RPMI8226 (cell line): ENCODE data around the gene LIFR.
"Not testable (repeated sequence)": the region's sequence is repeated elsewhere in the genome, so short reads cannot be mapped to it uniquely, and the experiment has no call there.

Source experiments
- DNase-seq: peaks from one replicate; pipeline ENCODE4 v3.0.0-alpha.2; 2015

LIFR gene

GRCh38 chr5:38543886-38544285 is 12.6 kb downstream of the LIFR start:
- no peak for DNase-seq

GRCh38 chr5:38543074-38543473 is 13.4 kb downstream of the LIFR start:
- no peak for DNase-seq

DNA sequence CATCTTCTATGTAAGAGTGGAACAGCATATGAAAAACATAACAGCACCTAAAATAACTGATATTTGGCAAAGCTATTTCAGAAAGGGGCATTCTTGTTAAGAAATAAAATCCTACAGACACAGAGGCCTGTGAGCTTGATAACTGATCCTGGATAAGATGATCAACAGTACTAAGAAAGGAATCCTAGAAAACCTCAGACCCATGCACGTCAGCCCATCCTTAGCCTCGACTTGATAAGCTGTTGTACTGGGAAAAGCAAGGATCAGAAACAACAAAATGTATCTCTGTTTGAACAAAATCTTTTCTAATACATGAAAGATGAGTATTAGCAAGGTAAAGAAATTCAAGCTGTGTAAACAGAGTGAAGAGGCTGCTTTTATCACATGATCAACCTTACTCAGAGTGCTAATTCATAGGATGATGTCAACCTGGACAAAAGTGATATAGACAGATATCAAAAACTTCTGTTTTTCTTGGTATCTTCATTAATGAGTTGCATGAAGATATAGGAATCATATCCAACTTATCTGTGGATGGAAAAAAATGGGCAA is 15.2 kb downstream of the LIFR start:
- DNase-seq: no peak

GRCh38 chr5:38540314-38540713 is 16.1 kb downstream of the LIFR start:
- no peak for DNase-seq

DNA sequence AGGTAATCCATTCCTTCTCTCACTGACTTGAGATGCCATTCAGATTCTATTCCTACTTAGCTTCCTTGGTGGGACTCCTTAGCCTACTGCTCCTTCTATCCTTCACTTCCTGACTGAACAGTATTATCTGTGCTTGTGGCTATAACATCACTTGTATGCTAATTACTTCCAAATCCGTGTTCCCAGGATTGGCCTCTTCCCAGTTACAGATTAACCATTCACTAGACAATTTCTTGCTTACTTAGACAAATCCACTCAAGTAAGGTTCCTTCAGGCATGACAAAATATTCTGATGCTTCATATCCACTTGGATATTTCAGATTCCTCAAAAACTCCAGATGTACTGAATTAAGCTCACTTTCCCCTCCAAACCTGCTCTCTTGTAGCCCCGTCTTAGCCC is 18.3 kb downstream of the LIFR start:
- no peak for DNase-seq

DNA sequence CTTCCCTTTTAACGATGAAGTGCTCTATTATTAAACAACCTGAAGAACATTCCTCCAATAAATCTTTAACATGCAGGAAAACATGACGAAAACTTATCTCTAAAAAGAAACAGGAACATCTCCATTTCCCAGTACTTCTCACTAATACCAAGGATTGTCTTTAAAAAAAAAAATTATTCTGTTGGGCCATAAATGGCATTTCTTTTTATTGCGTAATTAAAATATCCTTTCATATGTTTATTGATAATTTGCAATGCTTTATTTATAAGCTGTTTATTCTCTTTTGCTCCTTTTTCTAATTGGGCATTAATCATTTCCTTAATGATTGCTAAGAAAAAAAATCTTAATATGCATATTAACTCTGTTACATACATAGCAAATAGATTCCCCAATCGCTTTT is 18.9 kb downstream of the LIFR start:
- DNase-seq: no peak

DNA sequence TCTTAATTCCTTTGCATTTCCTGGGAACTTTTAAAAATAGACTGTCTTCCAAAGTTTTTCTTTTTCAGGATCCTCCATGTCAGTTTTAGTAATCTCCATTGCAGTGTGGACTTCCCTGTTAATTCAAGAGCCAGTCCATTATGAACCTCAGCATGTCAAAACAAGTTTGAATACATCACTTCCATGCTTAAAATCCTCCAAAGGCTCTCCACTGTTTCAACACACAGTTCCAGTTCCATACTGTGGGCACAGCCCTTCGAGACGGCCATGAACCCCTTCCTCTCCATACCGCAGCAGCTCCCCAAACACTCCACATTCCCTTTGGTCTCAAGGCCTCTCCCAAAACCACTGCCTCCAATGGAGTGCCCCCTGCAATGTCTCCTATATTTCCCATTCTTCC is 19.5 kb downstream of the LIFR start:
- no peak for DNase-seq

DNA sequence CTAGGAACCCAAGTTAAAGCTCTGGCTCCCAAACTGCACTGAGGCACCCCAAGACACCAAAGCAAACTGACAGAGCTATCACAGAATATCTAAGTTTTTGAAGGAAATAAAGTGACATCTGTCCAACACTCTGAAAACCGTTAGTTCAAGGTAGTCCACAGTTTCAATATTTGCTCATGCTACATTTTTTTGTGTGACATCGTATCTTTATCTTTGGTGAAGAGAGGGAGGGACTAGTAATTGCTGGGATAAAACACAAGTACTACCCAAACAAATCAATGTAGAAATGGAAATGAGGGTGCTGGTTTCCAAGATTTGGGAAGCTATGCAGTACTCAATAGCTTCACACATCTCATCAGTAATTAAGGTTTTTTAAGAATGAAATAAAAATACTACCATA is 20.6 kb downstream of the LIFR start:
- no peak for DNase-seq

DNA sequence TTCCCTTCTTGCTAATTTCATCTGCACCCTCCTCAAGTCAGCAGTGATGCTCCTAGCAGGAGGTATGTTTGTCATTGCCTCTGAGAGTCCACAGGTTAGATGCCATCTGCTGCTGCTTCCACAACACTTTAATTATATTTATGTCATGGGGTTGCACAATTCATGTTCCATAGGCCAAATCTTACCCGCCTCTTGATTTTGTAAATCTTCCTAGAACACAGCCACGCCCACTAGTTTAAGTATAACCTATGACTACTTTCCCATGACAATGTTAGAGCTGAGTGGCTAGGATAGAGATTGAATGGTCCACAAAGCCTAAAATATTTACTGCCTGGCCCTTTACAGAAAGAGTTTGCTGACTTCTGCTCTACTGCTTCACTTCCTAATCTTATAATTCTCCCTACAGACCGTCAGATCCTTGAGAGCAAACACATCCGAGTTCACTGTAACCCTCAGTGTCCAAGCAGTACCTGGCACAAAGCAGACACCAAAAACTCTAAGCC is 21.1 kb downstream of the LIFR start:
- no peak for DNase-seq

DNA sequence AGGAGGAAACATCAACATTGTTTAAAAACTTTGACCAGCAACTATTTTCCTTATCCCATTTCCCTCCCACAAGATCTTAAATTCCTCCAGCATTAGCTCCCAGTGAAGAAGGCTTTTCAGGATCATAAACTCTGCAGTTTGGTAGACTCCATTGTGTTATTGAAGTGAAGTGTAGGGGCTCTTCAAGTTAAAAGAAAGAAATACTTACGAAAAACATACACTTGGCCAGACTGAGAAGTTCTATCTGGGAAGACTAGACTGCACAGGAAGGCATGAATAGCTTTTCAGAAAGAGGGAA is 22.3 kb downstream of the LIFR start:
- no peak for DNase-seq

- no peak for DNase-seq
These were observed 22.9 kb downstream of the LIFR start for GRCh38 chr5:38533286-38534155.

DNA sequence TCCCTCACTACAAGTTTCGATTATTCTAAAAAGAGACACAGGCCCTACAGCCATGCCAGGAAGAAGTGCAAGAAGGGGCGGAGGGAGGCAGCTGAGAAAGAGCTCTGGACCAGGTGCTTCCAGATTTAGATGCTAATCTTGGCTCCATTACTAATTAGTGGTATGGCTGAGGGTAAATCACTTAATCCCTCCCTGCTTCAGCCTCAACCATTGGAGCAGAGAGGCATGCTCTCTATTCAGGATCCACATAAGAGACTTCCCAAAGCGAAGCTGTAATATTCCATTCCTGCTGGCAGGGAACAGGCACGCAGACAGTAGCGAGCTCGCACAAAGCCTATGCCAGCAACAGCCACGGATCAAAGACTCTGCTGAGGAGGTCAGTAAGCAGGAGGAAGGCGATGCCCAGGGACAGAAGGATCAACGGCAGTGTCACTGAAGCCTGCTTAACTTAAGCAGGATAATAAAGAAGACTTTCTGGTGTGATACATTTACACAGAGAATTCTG is 24.2 kb downstream of the LIFR start:
- DNase-seq: no peak

DNA sequence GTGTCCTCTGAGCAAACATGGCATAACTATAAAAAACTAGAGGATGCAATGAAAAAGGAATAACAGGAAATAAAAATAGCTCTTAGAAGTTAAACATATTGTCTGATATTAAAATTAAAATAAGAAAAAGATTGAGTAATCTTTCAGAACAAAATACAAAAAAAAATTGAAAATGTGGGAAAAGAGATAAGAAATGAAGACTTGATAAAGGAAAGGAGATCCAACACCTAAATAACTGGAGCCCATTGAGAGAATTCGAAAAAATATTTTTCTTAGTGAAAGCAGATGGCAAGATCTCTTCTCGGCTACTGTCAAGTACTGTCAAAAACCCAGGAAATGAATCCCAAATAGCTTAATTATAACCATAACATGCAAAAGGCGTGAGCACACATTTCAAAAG is 24.9 kb downstream of the LIFR start:
- no peak for DNase-seq

GRCh38 chr5:38529955-38530646 is 26.3 kb downstream of the LIFR start:
- DNase-seq: no peak

GRCh38 chr5:38528162-38528703 is 28.2 kb downstream of the LIFR start:
- DNase-seq: no peak

DNA sequence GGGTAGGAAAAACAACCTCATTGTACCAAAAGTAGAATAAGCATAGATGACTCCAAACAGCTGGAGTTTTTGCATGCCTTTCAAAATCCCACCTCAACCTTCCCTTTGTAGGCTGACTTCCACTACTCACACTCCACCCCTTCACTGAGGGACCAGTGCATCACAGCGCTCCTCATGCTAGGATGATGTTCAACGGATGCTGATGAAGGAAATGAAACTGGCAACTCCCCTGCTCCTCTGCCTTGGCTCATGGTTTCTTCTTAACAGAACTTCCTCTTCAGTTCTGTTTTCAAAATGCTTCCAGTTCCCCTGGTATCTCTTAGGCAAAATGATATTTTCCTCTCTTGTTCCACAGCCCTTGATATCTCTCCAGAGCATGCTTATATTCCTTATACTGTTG is 29.0 kb downstream of the LIFR start:
- DNase-seq: no peak

DNA sequence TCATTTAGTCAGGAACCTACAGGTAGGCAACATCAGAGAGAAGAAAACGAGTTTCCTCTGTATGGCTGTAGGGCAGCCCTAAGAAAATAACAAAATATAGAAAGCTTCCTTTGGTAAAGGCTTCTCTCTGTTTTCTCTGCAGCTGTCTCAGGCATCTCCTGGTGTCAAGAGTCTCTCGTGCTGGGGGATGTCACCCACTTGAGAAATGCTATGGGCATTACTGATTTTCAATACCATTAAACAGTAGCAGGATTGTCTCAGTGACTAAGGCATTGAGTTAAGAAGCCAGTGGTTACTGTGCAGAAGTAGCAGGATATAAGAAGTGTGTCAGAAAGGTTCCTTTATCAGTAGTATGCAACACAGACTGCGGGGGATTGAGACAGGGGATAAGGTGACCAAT is 32.4 kb downstream of the LIFR start:
- no peak for DNase-seq

DNA sequence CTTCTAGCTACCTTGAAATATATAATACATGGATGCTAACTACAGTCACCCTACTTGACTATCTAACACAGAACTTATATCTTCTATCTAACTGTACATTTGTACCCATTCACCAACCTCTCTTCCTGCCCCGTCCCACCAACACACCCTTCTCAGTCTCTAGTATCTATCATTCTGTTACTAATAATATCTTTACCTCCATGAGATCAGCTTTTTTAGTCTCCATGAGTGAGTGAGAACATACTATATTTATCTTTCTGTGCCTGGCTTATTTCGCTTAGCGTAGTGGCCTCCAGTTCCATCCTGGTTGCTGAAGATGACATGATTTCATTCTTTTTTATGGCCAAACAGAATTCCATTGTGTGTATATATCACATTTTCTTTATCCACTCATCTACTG is 37.0 kb downstream of the LIFR start:
- DNase-seq: no peak

- no peak for DNase-seq
These were observed 38.1 kb downstream of the LIFR start for GRCh38 chr5:38518341-38518740.

- DNase-seq: not testable (repeated sequence)
These were observed 39.8 kb downstream of the LIFR start for GRCh38 chr5:38516649-38517048.

- DNase-seq: no peak
These were observed 40.8 kb downstream of the LIFR start for GRCh38 chr5:38515646-38516045.

DNA sequence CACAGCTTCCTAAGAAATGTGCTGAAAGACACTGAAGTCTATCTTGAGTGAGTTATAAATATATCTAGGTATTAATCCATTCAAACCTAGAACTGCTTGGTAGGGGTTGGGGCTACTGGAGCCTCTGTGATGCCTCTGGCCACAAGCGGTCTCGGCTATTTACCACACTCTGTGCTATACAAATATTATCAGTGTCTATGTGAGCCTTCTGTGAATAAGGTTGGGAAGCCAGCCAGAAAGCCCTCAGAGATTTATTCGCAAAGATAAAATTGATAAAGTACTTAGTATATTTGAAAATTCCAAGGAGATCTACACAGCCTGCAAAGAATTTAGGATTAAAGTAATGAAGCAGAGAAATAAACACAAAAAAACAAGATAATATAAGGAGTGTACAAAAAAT is 41.4 kb downstream of the LIFR start:
- no peak for DNase-seq

GRCh38 chr5:38509185-38509584 is 47.3 kb downstream of the LIFR start:
- DNase-seq: no peak

- DNase-seq: no peak
These were observed 50.1 kb downstream of the LIFR start for GRCh38 chr5:38506302-38506701.
